ENCODE results near the gene CDH18.

GRCh38 chr5:19728571-19728970 lies 259.4 kb downstream of the CDH18 start:
- TF ChIP-seq EP300 (IDR thresholded peaks at IDR 0.05) (no peak), POLR2A (IDR thresholded peaks at IDR 0.05) (no peak), POLR2AphosphoS5 (IDR thresholded peaks at IDR 0.05) (no peak)
- TF ChIP-seq, protein P1, sequence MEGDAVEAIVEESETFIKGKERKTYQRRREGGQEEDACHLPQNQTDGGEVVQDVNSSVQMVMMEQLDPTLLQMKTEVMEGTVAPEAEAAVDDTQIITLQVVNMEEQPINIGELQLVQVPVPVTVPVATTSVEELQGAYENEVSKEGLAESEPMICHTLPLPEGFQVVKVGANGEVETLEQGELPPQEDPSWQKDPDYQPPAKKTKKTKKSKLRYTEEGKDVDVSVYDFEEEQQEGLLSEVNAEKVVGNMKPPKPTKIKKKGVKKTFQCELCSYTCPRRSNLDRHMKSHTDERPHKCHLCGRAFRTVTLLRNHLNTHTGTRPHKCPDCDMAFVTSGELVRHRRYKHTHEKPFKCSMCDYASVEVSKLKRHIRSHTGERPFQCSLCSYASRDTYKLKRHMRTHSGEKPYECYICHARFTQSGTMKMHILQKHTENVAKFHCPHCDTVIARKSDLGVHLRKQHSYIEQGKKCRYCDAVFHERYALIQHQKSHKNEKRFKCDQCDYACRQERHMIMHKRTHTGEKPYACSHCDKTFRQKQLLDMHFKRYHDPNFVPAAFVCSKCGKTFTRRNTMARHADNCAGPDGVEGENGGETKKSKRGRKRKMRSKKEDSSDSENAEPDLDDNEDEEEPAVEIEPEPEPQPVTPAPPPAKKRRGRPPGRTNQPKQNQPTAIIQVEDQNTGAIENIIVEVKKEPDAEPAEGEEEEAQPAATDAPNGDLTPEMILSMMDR (IDR thresholded peaks at IDR 0.05), result no peak
